Heart left ventricle (tissue), 13 donors: ENCODE measurements around the gene IFNA10.

Experiments used
- POLR2A ChIP-seq, 2 donors: fragments of 450-650 bp; IDR thresholded peaks; one replicate each; pipeline ENCODE4 v1.6.1; 2017; ENCODE audit warnings: antibody characterized with exemption in 2 of 2, mild to moderate bottlenecking in 2 of 2, moderate library complexity in 2 of 2
- TF ChIP-seq, protein P1 (sequence below), 12 donors: fragments of 200-600 bp; sonication (generic) in 4 of 12; IDR thresholded peaks; one replicate each; pipeline versions ENCODE4 v1.5.0 to v1.8.0; 2018 to 2022; ENCODE audit warnings: antibody characterized with exemption in 12 of 12, mild to moderate bottlenecking in 5 of 12
- donor health status: ischemic (EF 13 %, LVEDD 7.1; RV severe dilation, severe dysfunction).
- donor health status: DM: no; HTN: yes; CAD: no.
- donor health status: DM: no; HTN: no; CAD: no.
- donor health status: ischemic (EF 25% LVEDD 6.9; RV normal size, moderate dysfunction).
- donor health status: ischemic (EF 25% LVEDD 5.7; RV mildly dilated, moderate dysfunction).
- donor health status: ischemic (EF 35%, LVEDD 5.7; RV mildly dilated, moderate dysfunction).
- donor health status: nonischemic (EF 11% LVEDD 7.7; RV severe dilation, severe dysfunction).
- donor health status: DM: yes; HTN: yes; CAD: no.
- donor health status: PGD.
- donor health status: ischemic (EF 29% LVEDD 5.4; RV normal size, mild dysfunction).
- donor health status: nonischemic (EF 23%, LVEDD 6.1; RV moderate dilation, normal function).

DNA sequence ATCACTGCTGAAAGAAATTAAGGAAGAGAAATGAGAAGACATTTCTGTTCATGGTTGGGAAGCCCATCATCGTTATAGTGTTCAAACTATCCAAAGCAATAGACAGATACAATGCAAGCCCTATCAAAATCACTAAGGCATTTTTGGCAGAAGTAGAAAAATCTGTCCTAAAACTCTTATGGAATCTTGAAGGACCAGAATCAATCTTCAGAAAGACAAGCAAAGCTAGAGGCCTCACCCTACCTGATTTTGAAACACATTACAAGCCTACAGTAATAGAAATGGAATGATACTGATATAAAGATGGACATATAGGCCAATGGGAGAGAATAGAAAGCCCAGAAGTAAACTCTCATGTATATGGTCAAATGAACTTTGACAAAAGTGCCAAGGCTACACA is 35.6 kb downstream of the IFNA10 start:
- TF ChIP-seq POLR2A (IDR thresholded peaks at IDR 0.05): no peak
- TF ChIP-seq, protein P1, sequence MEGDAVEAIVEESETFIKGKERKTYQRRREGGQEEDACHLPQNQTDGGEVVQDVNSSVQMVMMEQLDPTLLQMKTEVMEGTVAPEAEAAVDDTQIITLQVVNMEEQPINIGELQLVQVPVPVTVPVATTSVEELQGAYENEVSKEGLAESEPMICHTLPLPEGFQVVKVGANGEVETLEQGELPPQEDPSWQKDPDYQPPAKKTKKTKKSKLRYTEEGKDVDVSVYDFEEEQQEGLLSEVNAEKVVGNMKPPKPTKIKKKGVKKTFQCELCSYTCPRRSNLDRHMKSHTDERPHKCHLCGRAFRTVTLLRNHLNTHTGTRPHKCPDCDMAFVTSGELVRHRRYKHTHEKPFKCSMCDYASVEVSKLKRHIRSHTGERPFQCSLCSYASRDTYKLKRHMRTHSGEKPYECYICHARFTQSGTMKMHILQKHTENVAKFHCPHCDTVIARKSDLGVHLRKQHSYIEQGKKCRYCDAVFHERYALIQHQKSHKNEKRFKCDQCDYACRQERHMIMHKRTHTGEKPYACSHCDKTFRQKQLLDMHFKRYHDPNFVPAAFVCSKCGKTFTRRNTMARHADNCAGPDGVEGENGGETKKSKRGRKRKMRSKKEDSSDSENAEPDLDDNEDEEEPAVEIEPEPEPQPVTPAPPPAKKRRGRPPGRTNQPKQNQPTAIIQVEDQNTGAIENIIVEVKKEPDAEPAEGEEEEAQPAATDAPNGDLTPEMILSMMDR (IDR thresholded peaks at IDR 0.05): no peak
